Neuronal stem cell (in vitro differentiated cells): ENCODE results near the gene AKAP8L.
"Not testable (repeated sequence)": the region's sequence is repeated elsewhere in the genome, so short reads cannot be mapped to it uniquely, and the experiment has no call there.

Experiments
- DNase-seq: peaks from one replicate; pipeline ENCODE4 v3.0.0-alpha.2; 2013; ENCODE audit warnings: low spot score
- H2AFZ ChIP-seq: one replicate; pipeline ENCODE4 v1.6.1; 2013; ENCODE audit warnings: mild to moderate bottlenecking, low read length, inconsistent platforms
- H2AK5ac ChIP-seq: 2 replicates; pipeline ENCODE4 v1.6.1; 2013; ENCODE audit warnings: low read depth, mild to moderate bottlenecking, inconsistent platforms, low read length, moderate library complexity, mixed read lengths
- H2BK120ac ChIP-seq: 2 replicates; pipeline ENCODE4 v1.6.1; 2013; ENCODE audit warnings: low read depth, mild to moderate bottlenecking, inconsistent platforms, low read length, moderate library complexity, mixed read lengths
- H2BK12ac ChIP-seq: one replicate; pipeline ENCODE4 v1.6.1; 2013; ENCODE audit warnings: low read length, inconsistent platforms
- H2BK15ac ChIP-seq: 2 replicates; pipeline ENCODE4 v1.6.1; 2013; ENCODE audit warnings: mild to moderate bottlenecking, low read length, inconsistent platforms, mixed read lengths
- H2BK5ac ChIP-seq: one replicate; pipeline ENCODE4 v1.6.1; 2013; ENCODE audit warnings: inconsistent platforms, mild to moderate bottlenecking, low read length, moderate library complexity
- H3K14ac ChIP-seq: one replicate; pipeline ENCODE4 v1.6.1; 2013; ENCODE audit warnings: low read length, inconsistent platforms
- H3K18ac ChIP-seq: 2 replicates; pipeline ENCODE4 v1.6.1; 2013; ENCODE audit warnings: low read length, inconsistent platforms
- H3K23ac ChIP-seq: 2 replicates; pipeline ENCODE4 v1.6.1; 2013; ENCODE audit warnings: low read depth, mild to moderate bottlenecking, mixed read lengths, low read length, inconsistent platforms; ENCODE audit not compliant: poor library complexity
- H3K27ac ChIP-seq: replicated peaks from 3 replicates; pipeline ENCODE4 v1.5.1; 2013; ENCODE audit warnings: low read length, inconsistent platforms
- H3K27me3 ChIP-seq, 3 experiments: 2 replicates each; pipeline ENCODE4 v1.6.1; 2013; ENCODE audit warnings: low read length in 3 of 3, mild to moderate bottlenecking in 2 of 3, inconsistent platforms in 1 of 3, low read depth in 1 of 3, mixed read lengths in 1 of 3, moderate library complexity in 1 of 3; ENCODE audit not compliant: control insufficient read depth in 3 of 3, insufficient read depth in 3 of 3
- H3K36me3 ChIP-seq, 2 donors: replicated peaks in 1 of 2; 2 replicates each; pipeline ENCODE4 v1.6.1; 2013; ENCODE audit warnings: low read length in 2 of 2; ENCODE audit not compliant: control insufficient read depth in 2 of 2, insufficient read depth in 2 of 2
- H3K4ac ChIP-seq: 2 replicates; pipeline ENCODE4 v1.6.1; 2013; ENCODE audit warnings: inconsistent platforms, mild to moderate bottlenecking, low read length, moderate library complexity
- H3K4me1 ChIP-seq, 2 donors: 1 replicate in 1 of 2; 2 replicates in 1 of 2; pipeline ENCODE4 v1.6.1; 2013; ENCODE audit warnings: low read length in 2 of 2, low read depth in 1 of 2; ENCODE audit not compliant: control insufficient read depth in 2 of 2, insufficient read depth in 1 of 2
- H3K4me2 ChIP-seq: one replicate; pipeline ENCODE4 v1.6.1; 2013; ENCODE audit warnings: mild to moderate bottlenecking, low read length, inconsistent platforms; ENCODE audit not compliant: insufficient read depth, poor library complexity, severe bottlenecking
- H3K4me3 ChIP-seq, 2 donors: 2 replicates each; pipeline ENCODE4 v1.5.1; 2013; ENCODE audit warnings: low read length in 2 of 2, mild to moderate bottlenecking in 2 of 2, inconsistent platforms in 1 of 2, moderate library complexity in 1 of 2
- H3K79me1 ChIP-seq: one replicate; pipeline ENCODE4 v1.6.1; 2013; ENCODE audit warnings: low read depth, mild to moderate bottlenecking, inconsistent platforms, low read length, moderate library complexity
- H3K9ac ChIP-seq: one replicate; pipeline ENCODE4 v1.6.1; 2013; ENCODE audit warnings: mild to moderate bottlenecking, low read depth, low read length, inconsistent platforms; ENCODE audit not compliant: poor library complexity
- H3K9me3 ChIP-seq, 2 donors: replicated peaks in 1 of 2; 2 replicates each; pipeline versions ENCODE3 to v1.6.1; 2013; ENCODE audit warnings: low read length in 2 of 2, mild to moderate bottlenecking in 2 of 2, inconsistent platforms in 1 of 2, low read depth in 1 of 2, mixed read lengths in 1 of 2, moderate library complexity in 1 of 2; ENCODE audit not compliant: control insufficient read depth in 2 of 2, insufficient read depth in 1 of 2
- H4K8ac ChIP-seq: one replicate; pipeline ENCODE4 v1.6.1; 2013; ENCODE audit warnings: low read depth, mild to moderate bottlenecking, inconsistent platforms, low read length, moderate library complexity
- H4K91ac ChIP-seq: one replicate; pipeline ENCODE4 v1.6.1; 2013; ENCODE audit warnings: low read length, low read depth, mild to moderate bottlenecking, inconsistent platforms; ENCODE audit not compliant: poor library complexity
- WGBS, 2 donors: extraction: QIAGEN DNeasy Blood & Tissue Kit; methylation state at CpG; one replicate each; pipeline ENCODE4 v1.1.7; 2013; ENCODE audit warnings: missing lambda C conversion rate in 2 of 2, mixed read lengths in 1 of 2; ENCODE audit not compliant: insufficient read length in 2 of 2, insufficient replicate concordance in 1 of 2; ENCODE audit errors: extremely low coverage in 2 of 2; 5-methylcytosine and 5-hydroxymethylcytosine counted together

AKAP8L gene

DNA sequence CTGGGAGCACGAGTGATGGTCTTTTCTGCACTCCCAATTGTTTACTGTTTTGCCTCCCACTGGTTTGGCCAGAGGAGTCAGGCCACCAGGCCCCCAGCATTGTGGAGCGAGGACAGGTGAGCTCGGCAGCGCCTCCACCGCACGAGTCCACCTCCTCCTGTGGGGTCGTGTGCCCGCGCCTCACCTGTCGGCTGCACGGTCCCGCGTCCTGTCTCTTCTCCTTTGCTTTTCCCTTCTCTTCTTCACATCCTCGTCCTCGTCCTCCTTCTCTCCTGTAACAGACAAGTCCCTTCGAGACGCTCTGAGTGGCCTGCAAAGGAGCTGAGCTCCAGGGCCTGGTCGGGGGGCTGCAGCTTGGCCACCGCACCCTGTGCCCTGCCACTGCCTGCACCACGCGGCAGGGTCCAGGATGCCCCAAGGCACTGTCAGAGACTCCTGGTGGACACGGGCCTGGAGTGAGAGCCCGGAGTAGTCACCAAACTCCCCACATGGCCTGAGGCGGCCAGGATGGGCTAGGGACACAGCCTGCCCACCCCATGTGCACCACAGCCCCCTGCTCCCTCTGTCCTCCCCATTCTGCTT is 50.6 kb downstream of the AKAP8L start:
- Histone ChIP-seq H2BK15ac (no peak overlapping the region), H4K91ac (no peak overlapping the region), H3K23ac (peak overlapping the region; percentile 31), H2BK5ac (no peak overlapping the region), H3K9me3 (peaks cover 2 to 9% of the 10 kb centered on the region in 2 donors), H3K79me1 (peaks cover 5% of the 10 kb centered on the region), H3K14ac (no peak overlapping the region), H3K36me3 (peaks cover 61 to 89% of the 10 kb centered on the region in 2 donors), H3K27me3 (no peaks in the 10 kb centered on the region), H4K8ac (no peak overlapping the region), H2BK120ac (peak overlapping the region; percentile 72), H3K9ac (no peak overlapping the region), H2BK12ac (no peak overlapping the region), H2AFZ (no peak overlapping the region), H3K18ac (no peak overlapping the region), H2AK5ac (no peak overlapping the region), H3K27ac (no peak overlapping the region), H3K4me2 (no peak overlapping the region), H3K4me1 (no peaks in the 10 kb centered on the region), H3K4ac (no peak overlapping the region), H3K4me3 (no peak overlapping the region)
- WGBS, 2 donors: no CpG with 5 or more reads among the region's 24 CpGs
- no peak for DNase-seq

DNA sequence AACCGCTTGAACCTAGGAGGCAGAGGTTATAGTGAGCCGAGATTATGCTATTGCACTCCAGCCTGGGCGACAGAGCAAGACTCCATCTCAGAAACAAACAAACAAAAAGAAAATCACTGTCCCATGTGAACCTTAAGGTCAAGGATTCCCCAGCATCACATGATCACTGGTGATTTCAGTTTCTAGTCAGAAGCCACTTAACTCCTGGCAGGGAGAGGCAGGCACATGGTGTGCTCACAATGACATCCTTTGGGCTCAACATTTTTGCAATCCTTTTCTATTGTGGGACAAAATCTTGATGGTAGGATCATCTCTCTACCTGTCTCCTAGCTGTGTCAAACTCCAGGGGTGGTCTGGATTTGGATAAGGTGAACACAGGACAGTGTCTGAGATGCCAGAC is 51.3 kb downstream of the AKAP8L start:
- no CpG with 5 or more reads among the region's 3 CpGs for WGBS, 2 donors
- H3K27ac ChIP-seq: no peak overlapping the region
- H4K91ac ChIP-seq: no peak overlapping the region
- no peak overlapping the region for H3K9ac ChIP-seq
- no peak overlapping the region for H2BK5ac ChIP-seq
- peaks cover 2 to 9% of the 10 kb centered on the region in 2 donors for H3K9me3 ChIP-seq
- H4K8ac ChIP-seq: no peak overlapping the region
- H3K23ac ChIP-seq: no peak overlapping the region
- H3K79me1 ChIP-seq: no peaks in the 10 kb centered on the region
- H3K4me3 ChIP-seq: no peak overlapping the region
- no peak overlapping the region for H2AFZ ChIP-seq
- no peak overlapping the region for H3K4ac ChIP-seq
- H2BK15ac ChIP-seq: no peak overlapping the region
- no peak overlapping the region for H3K4me2 ChIP-seq
- peaks cover 58 to 81% of the 10 kb centered on the region in 2 donors for H3K36me3 ChIP-seq
- H3K14ac ChIP-seq: no peak overlapping the region
- no peak overlapping the region for H3K18ac ChIP-seq
- H2BK120ac ChIP-seq: no peak overlapping the region
- no peak for DNase-seq
- no peak overlapping the region for H2AK5ac ChIP-seq
- H3K27me3 ChIP-seq: no peaks in the 10 kb centered on the region
- H3K4me1 ChIP-seq: no peaks in the 10 kb centered on the region
- H2BK12ac ChIP-seq: no peak overlapping the region

DNA sequence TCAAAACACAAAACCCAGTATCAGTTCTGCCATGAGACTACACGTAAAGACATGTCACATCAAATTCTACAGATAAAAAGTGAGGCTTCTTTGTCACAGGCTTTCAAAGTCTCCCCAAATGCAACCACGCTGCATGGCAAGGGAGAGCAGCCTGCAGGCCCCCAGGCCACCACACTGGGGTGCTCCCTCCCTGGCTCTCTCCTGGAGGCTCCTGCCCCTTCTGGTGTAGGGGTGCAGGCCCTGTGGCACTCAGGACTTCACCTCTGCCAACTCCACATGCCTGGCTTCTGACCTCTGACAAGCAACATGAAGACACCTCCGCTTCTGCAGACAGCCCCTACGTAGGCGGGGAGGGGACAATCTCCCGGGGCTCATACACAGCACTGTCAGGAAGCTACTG is 53.5 kb downstream of the AKAP8L start:
- H3K18ac ChIP-seq: no peak overlapping the region
- H3K9me3 ChIP-seq: peaks cover 4 to 12% of the 10 kb centered on the region in 2 donors
- no peak overlapping the region for H3K4me3 ChIP-seq
- no peak overlapping the region for H4K8ac ChIP-seq
- H2AK5ac ChIP-seq: no peak overlapping the region
- no peak overlapping the region for H3K27ac ChIP-seq
- H3K9ac ChIP-seq: no peak overlapping the region
- H2BK120ac ChIP-seq: no peak overlapping the region
- no peak overlapping the region for H4K91ac ChIP-seq
- no CpG with 5 or more reads among the region's 6 CpGs for whole genome bisulfite sequencing, 2 donors
- no peak overlapping the region for H2BK12ac ChIP-seq
- H3K4me2 ChIP-seq: no peak overlapping the region
- no peaks in the 10 kb centered on the region for H3K4me1 ChIP-seq
- no peak overlapping the region for H2BK15ac ChIP-seq
- no peak for DNase-seq
- no peak overlapping the region for H3K14ac ChIP-seq
- H3K23ac ChIP-seq: peak overlapping the region; percentile 5
- no peak overlapping the region for H2BK5ac ChIP-seq
- H3K79me1 ChIP-seq: no peaks in the 10 kb centered on the region
- H3K27me3 ChIP-seq: no peaks in the 10 kb centered on the region
- no peak overlapping the region for H2AFZ ChIP-seq
- peaks cover 59 to 80% of the 10 kb centered on the region in 2 donors for H3K36me3 ChIP-seq
- H3K4ac ChIP-seq: no peak overlapping the region

GRCh38 chr19:15363791-15364190 is 55.0 kb downstream of the AKAP8L start:
- H2AK5ac ChIP-seq, H3K27ac ChIP-seq, H3K4me2 ChIP-seq, H2BK5ac ChIP-seq, H3K18ac ChIP-seq, H3K27me3 ChIP-seq, H3K14ac ChIP-seq, H3K79me1 ChIP-seq, H3K4me1 ChIP-seq, H3K9ac ChIP-seq, H4K8ac ChIP-seq, DNase-seq, H3K23ac ChIP-seq, H2BK12ac ChIP-seq, H4K91ac ChIP-seq, H3K4ac ChIP-seq, H2BK15ac ChIP-seq, H3K4me3 ChIP-seq, H2AFZ ChIP-seq, H2BK120ac ChIP-seq: not testable (repeated sequence)
- Histone ChIP-seq H3K9me3 (peaks cover 6 to 12% of the 10 kb centered on the region in 2 donors), H3K36me3 (peaks cover 53 to 78% of the 10 kb centered on the region in 2 donors)
- no CpG with 5 or more reads among the region's 3 CpGs for WGBS, 2 donors
